IPS-11a (cell line): ENCODE results near the gene KCNJ1.

Experiments
- H3K4me3 ChIP-seq: one replicate; pipeline ENCODE4 v1.5.1; 2013; ENCODE audit warnings: low read depth, low read length, control low read depth

KCNJ1 gene

GRCh38 chr11:128902515-128903066 lies 35.5 kb upstream of the KCNJ1 start:
- H3K4me3 ChIP-seq, result no peak overlapping the region

GRCh38 chr11:128901653-128902514 lies 34.8 kb upstream of the KCNJ1 start:
- H3K4me3 ChIP-seq, result no peak overlapping the region

GRCh38 chr11:128900468-128900867 lies 33.4 kb upstream of the KCNJ1 start:
- no peak overlapping the region for H3K4me3 ChIP-seq

- no peak overlapping the region for H3K4me3 ChIP-seq
These were observed 31.7 kb upstream of the KCNJ1 start for GRCh38 chr11:128898580-128899344.

- H3K4me3 ChIP-seq, result no peak overlapping the region
These were observed 30.7 kb upstream of the KCNJ1 start for GRCh38 chr11:128897826-128898225.

- H3K4me3 ChIP-seq, result no peak overlapping the region
These were observed 29.3 kb upstream of the KCNJ1 start for GRCh38 chr11:128896356-128896755.

- H3K4me3 ChIP-seq, result no peak overlapping the region
These were observed 28.4 kb upstream of the KCNJ1 start for GRCh38 chr11:128895526-128895925.

- no peak overlapping the region for H3K4me3 ChIP-seq
These were observed 27.6 kb upstream of the KCNJ1 start for GRCh38 chr11:128894685-128895084.

GRCh38 chr11:128894286-128894681 lies 27.2 kb upstream of the KCNJ1 start:
- H3K4me3 ChIP-seq, result no peak overlapping the region

- no peak overlapping the region for H3K4me3 ChIP-seq
These were observed 26.6 kb upstream of the KCNJ1 start for GRCh38 chr11:128893578-128894285.

GRCh38 chr11:128892866-128893565 lies 25.9 kb upstream of the KCNJ1 start:
- no peak overlapping the region for H3K4me3 ChIP-seq

GRCh38 chr11:128891913-128892398 lies 24.9 kb upstream of the KCNJ1 start:
- no peak overlapping the region for H3K4me3 ChIP-seq

GRCh38 chr11:128890543-128891368 lies 23.7 kb upstream of the KCNJ1 start, which contains the start of gene KCNJ5:
KCNJ5 (plus strand) TSS chr11:128891356; CDS start chr11:128911274, 19,918 bp downstream.
- peak within 1 kb of the TSS; percentile 43 for H3K4me3 ChIP-seq

- peak overlapping the region; percentile 43 for H3K4me3 ChIP-seq
These were observed 23.1 kb upstream of the KCNJ1 start for GRCh38 chr11:128890216-128890542.

- H3K4me3 ChIP-seq, result no peak overlapping the region
These were observed 22.6 kb upstream of the KCNJ1 start for GRCh38 chr11:128889657-128890213.

- no peak overlapping the region for H3K4me3 ChIP-seq
These were observed 21.2 kb upstream of the KCNJ1 start for GRCh38 chr11:128888034-128888985.

GRCh38 chr11:128886406-128887124 lies 19.5 kb upstream of the KCNJ1 start:
- no peak overlapping the region for H3K4me3 ChIP-seq
